Measurements from ENCODE around the gene PKLR. TPM values are rescaled to one million over a fixed set of nuclear protein-coding genes. Genes with fewer than 3 reads are reported as not detected.

Gene PKLR
- total and polyA plus RNA-seq, 4 donors, result 0.11 to 0.20 (median 0.15) TPM

DNA sequence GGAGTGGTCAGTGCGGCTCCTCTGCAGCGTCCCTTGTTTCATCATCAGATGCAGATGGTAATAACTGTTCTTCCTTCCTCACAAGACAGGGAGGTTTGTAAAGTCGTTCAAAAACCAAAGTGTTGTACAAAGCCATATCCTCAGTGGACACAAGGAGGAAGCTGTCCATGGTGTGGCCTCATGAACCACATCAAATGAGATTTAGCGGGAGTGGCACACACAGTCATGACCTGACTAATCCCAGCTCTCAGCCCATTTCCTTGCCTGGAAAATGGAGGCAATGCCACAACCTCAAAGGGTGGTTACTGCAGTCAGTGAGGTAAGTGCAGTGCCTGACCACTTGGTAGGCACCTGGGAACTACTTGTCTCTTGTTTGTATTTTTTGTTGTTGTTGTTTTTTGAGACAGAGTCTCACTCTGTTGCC lies 59.4 kb downstream of the PKLR start:
- DNase-seq (ENCODE audit: low read depth in 4 of 6, low spot score in 6 of 6), result no peak
- Histone ChIP-seq H3K4me3 (ENCODE audit: low read depth, low read length) (no peak overlapping the region), H3K9me3 (ENCODE audit: control insufficient read depth, insufficient read depth, low read length) (no peaks in the 10 kb centered on the region), H3K27ac (ENCODE audit: low read depth, low read length) (peak overlapping the region; percentile 15), H3K36me3 (ENCODE audit: control insufficient read depth, insufficient read depth, low read length) (peaks cover 16% of the 10 kb centered on the region), H3K4me1 (ENCODE audit: control insufficient read depth, insufficient read depth, low read length) (peaks cover 31% of the 10 kb centered on the region), H3K27me3 (ENCODE audit: control insufficient read depth, insufficient read depth, low read length) (no peaks in the 10 kb centered on the region)
- WGBS (ENCODE audit: insufficient coverage), result 66% methylated on average over 3 of the region's 4 CpGs

DNA sequence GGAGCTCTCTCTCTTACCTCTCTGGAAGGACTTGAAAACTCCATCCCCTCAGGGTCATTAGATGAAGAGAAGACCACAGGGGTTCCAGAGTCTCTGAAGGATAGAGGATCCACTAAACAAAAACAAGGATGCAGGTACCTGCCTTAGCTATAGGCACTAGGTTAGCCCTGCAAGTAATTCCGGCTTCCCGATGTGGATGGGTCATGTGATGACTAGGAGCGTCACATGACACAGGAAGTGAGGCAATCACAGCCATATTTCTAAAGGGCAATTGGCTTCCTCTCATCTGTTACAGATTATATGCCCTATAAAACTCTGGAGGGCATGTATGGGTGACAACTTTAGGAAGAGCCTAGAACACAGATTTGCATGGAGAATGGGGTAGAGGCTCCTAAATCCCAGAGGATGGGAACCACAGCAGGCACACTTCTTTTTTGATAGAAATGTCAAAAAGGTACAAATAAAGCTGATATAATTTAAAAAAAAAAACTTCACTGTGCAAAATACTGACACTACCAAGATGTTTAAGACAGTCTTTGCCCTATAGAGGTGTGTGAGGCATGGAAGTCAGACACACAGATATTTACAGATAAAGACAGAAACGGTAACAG lies 60.1 kb downstream of the PKLR start:
- H3K27ac ChIP-seq (ENCODE audit: low read depth, low read length), result peak overlapping the region; percentile 15
- peaks cover 20% of the 10 kb centered on the region for H3K36me3 ChIP-seq (ENCODE audit: control insufficient read depth, insufficient read depth, low read length)
- no peaks in the 10 kb centered on the region for H3K27me3 ChIP-seq (ENCODE audit: control insufficient read depth, insufficient read depth, low read length)
- peaks cover 31% of the 10 kb centered on the region for H3K4me1 ChIP-seq (ENCODE audit: control insufficient read depth, insufficient read depth, low read length)
- H3K4me3 ChIP-seq (ENCODE audit: low read depth, low read length), result peak overlapping the region; percentile 50
- H3K9me3 ChIP-seq (ENCODE audit: control insufficient read depth, insufficient read depth, low read length), result no peaks in the 10 kb centered on the region
- WGBS (ENCODE audit: insufficient coverage), result 18% methylated on average over 4 of the region's 4 CpGs
- DNase-seq (ENCODE audit: low read depth in 4 of 6, low spot score in 6 of 6), result peak in 3 of 6 donors; percentile 74 to 96 (median 93)

Other genes with a start within 250 kb of the PKLR start
- 10 to 100 TPM in 1 of 2 donors, 1 to 10 TPM in 1; 3.5 to 13.9 TPM for gene EFNA4, start 237.7 kb downstream of the PKLR start, total RNA-seq
- gene EFNA4, start 237.7 kb downstream of the PKLR start, polyA plus RNA-seq (ENCODE audit: insufficient read length in 2 of 2), result 1 to 10 TPM; 5.1 to 6.8 TPM
- 10 to 100 TPM; 12.3 to 13.6 TPM for gene EFNA3, start 222.6 kb downstream of the PKLR start, total RNA-seq
- 10 to 100 TPM; 46.6 to 50.6 TPM for gene EFNA3, start 222.6 kb downstream of the PKLR start, polyA plus RNA-seq (ENCODE audit: insufficient read length in 2 of 2)
- 10 to 100 TPM; 14.8 to 27.8 TPM for gene EFNA1, start 173.6 kb downstream of the PKLR start, total RNA-seq
- 10 to 100 TPM; 17.9 to 23.3 TPM for gene EFNA1, start 173.6 kb downstream of the PKLR start, polyA plus RNA-seq (ENCODE audit: insufficient read length in 2 of 2)
- 10 to 100 TPM; 12.1 to 35.8 TPM for gene SLC50A1, start 165.6 kb downstream of the PKLR start, total RNA-seq
- gene SLC50A1, start 165.6 kb downstream of the PKLR start, polyA plus RNA-seq (ENCODE audit: insufficient read length in 2 of 2), result 10 to 100 TPM; 18.2 to 26.9 TPM
- gene DPM3, start 160.9 kb downstream of the PKLR start, total RNA-seq, result 10 to 100 TPM; 16.2 to 46.6 TPM
- 10 to 100 TPM; 41.7 to 47.2 TPM for gene DPM3, start 160.9 kb downstream of the PKLR start, polyA plus RNA-seq (ENCODE audit: insufficient read length in 2 of 2)
- 100 to 1,000 TPM in 1 of 2 donors, 10 to 100 TPM in 1; 81.9 to 140 TPM for gene KRTCAP2, start 128.1 kb downstream of the PKLR start, total RNA-seq
- 100 to 1,000 TPM; 130 to 132 TPM for gene KRTCAP2, start 128.1 kb downstream of the PKLR start, polyA plus RNA-seq (ENCODE audit: insufficient read length in 2 of 2)
- 1 to 10 TPM; 6.7 to 6.8 TPM for gene TRIM46, start 127.6 kb downstream of the PKLR start, total RNA-seq
- 10 to 100 TPM; 29.5 to 37.6 TPM for gene TRIM46, start 127.6 kb downstream of the PKLR start, polyA plus RNA-seq (ENCODE audit: insufficient read length in 2 of 2)
- 10 to 100 TPM; 18.2 to 39.1 TPM for gene THBS3, start 93.5 kb downstream of the PKLR start, total RNA-seq
- gene THBS3, start 93.5 kb downstream of the PKLR start, polyA plus RNA-seq (ENCODE audit: insufficient read length in 2 of 2), result 10 to 100 TPM; 34.4 to 57.6 TPM
- 10 to 100 TPM; 15.8 to 43.1 TPM for gene MTX1, start 92.7 kb downstream of the PKLR start, total RNA-seq
- gene MTX1, start 92.7 kb downstream of the PKLR start, polyA plus RNA-seq (ENCODE audit: insufficient read length in 2 of 2), result 10 to 100 TPM; 35.8 to 40.2 TPM
- gene ENTREP3, start 46.0 kb downstream of the PKLR start, total RNA-seq, result 1 to 10 TPM; 8.5 to 9.8 TPM
- 10 to 100 TPM; 30.6 to 42.5 TPM for gene ENTREP3, start 46.0 kb downstream of the PKLR start, polyA plus RNA-seq (ENCODE audit: insufficient read length in 2 of 2)
- gene SCAMP3, start 39.1 kb downstream of the PKLR start, total RNA-seq, result 10 to 100 TPM; 26.3 to 51.2 TPM
- gene SCAMP3, start 39.1 kb downstream of the PKLR start, polyA plus RNA-seq (ENCODE audit: insufficient read length in 2 of 2), result 100 to 1,000 TPM in 1 of 2 donors, 10 to 100 TPM in 1; 89.1 to 103 TPM
- gene CLK2, start 27.9 kb downstream of the PKLR start, total RNA-seq, result 10 to 100 TPM; 25.2 to 42.6 TPM
- 10 to 100 TPM; 49.2 to 61.1 TPM for gene CLK2, start 27.9 kb downstream of the PKLR start, polyA plus RNA-seq (ENCODE audit: insufficient read length in 2 of 2)
- gene HCN3, start 24.0 kb downstream of the PKLR start, total RNA-seq, result 1 to 10 TPM; 6.1 to 9.0 TPM
- gene HCN3, start 24.0 kb downstream of the PKLR start, polyA plus RNA-seq (ENCODE audit: insufficient read length in 2 of 2), result 10 to 100 TPM; 28.6 to 36.0 TPM
- 100 to 1,000 TPM; 144 to 249 TPM for gene FDPS, start 7.4 kb upstream of the PKLR start, total RNA-seq
- gene FDPS, start 7.4 kb upstream of the PKLR start, polyA plus RNA-seq (ENCODE audit: insufficient read length in 2 of 2), result 100 to 1,000 TPM; 202 to 239 TPM
- gene RUSC1, start 19.5 kb upstream of the PKLR start, total RNA-seq, result 10 to 100 TPM; 28.4 to 35.1 TPM
- gene RUSC1, start 19.5 kb upstream of the PKLR start, polyA plus RNA-seq (ENCODE audit: insufficient read length in 2 of 2), result 100 to 1,000 TPM; 121 to 129 TPM